ENCODE data around the gene HEATR3.
"Not testable (repeated sequence)": the region's sequence is repeated elsewhere in the genome, so short reads cannot be mapped to it uniquely, and the experiment has no call there.

Gene HEATR3

DNA sequence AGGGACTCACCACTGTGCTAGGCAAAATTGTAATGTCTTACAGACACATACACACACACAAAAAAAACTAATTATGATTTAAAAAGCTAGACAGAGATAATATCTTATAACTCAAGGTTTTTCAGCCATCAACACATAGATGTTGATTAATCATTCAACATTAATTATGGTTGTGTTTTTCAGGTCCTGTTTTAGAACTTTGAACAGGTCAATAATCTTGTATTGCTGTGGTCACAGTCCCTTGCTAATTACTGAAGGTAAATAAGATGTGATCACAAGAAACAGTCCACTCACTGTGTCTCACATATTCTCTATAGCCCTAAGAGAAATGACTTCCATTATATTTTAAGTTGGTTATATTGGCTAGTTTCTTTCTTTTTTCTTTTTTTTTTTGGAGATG, 54.9 kb downstream of the HEATR3 start:
- Mint-ChIP-seq H3K27ac (no peak overlapping the region), H3K4me3 (no peak overlapping the region), H3K9me3 (peaks cover 5% of the 10 kb centered on the region), H3K4me1 (peaks cover 12% of the 10 kb centered on the region), H3K36me3 (peaks cover 3% of the 10 kb centered on the region), H3K27me3 (no peaks in the 10 kb centered on the region)

DNA sequence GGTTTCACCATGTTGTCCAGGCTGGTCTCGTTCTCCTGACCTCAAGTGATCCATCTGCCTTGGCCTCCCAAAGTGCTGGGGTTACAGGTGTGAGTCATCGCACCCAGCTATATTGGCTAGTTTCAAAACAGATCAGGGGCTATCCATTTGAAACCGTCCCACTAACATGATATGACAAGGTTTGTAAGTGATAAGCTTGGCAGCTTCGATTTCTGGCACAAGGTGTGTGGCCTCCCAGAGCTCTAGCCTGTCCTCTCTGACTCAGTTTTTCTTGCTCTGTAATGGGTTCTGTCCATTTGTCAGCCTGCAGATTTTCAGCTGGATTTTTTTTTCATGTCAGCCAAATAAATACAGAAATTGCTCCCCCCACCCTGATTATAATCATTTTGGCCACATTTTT, 55.5 kb downstream of the HEATR3 start:
- no peak overlapping the region for H3K4me3 Mint-ChIP-seq
- H3K27me3 Mint-ChIP-seq, result no peaks in the 10 kb centered on the region
- H3K36me3 Mint-ChIP-seq, result peaks cover 3% of the 10 kb centered on the region
- H3K9me3 Mint-ChIP-seq, result peaks cover 5% of the 10 kb centered on the region
- peaks cover 12% of the 10 kb centered on the region for H3K4me1 Mint-ChIP-seq
- peak overlapping the region; percentile 19 for H3K27ac Mint-ChIP-seq

DNA sequence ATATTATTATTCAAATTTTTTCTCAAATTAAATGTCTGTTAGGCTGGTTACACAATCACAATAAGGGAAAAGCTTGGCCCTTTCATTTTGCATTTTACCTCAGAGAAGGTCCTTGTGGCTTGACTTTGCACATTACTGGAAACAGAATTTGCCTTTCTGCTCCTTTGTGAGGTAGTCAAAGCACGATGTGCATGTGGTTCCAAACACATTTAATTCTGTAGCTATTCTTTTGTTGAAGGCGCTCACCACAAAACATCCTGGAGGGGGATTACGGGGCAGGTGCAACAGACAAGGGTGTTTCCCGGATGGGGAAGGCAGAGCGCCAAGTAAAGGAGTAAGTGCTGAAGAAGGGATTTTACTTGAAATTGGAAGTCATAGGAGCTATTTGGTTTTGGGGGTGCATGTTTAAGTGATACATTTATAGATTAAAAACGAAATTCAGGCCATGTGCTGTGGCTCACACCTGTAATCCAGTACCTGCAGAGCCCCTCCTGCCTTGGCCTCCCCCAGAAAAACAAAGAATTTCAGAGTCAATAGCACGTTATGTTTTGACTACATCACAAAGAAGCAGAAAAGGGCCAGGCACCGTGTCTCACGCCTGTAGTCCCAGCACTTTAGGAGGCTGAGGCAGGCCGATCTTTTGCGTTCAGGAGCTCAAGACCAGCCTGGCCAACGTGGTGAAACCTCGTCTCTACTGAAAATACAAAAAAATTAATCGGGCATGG, 56.1 kb downstream of the HEATR3 start:
- no peak overlapping the region for H3K4me3 Mint-ChIP-seq
- H3K36me3 Mint-ChIP-seq, result peaks cover 3% of the 10 kb centered on the region
- no peaks in the 10 kb centered on the region for H3K27me3 Mint-ChIP-seq
- peaks cover 5% of the 10 kb centered on the region for H3K9me3 Mint-ChIP-seq
- peak overlapping the region; percentile 19 for H3K27ac Mint-ChIP-seq
- peaks cover 12% of the 10 kb centered on the region for H3K4me1 Mint-ChIP-seq

DNA sequence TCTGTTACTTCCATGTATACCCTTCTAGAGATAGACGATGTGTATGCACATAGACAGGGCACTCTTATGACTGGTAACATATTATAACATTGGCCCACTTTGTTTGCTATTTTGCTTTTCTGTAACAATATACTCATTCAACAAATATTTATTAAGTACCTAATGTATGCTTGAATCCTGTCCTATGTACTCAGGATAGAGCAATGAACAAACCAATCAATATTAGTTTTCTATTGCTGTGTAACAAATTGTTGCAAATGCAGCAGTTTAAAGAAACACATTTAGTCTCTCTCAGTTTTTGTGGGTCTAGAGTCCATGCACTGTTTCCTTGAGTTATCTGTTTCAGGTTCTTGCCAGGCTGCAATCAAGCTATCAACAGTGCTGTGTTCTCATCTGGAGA, 57.6 kb downstream of the HEATR3 start:
- Mint-ChIP-seq H3K36me3 (peaks cover 3% of the 10 kb centered on the region), H3K4me3 (no peak overlapping the region), H3K27ac (no peak overlapping the region), H3K4me1 (peaks cover 12% of the 10 kb centered on the region), H3K27me3 (no peaks in the 10 kb centered on the region), H3K9me3 (peaks cover 5% of the 10 kb centered on the region)

DNA sequence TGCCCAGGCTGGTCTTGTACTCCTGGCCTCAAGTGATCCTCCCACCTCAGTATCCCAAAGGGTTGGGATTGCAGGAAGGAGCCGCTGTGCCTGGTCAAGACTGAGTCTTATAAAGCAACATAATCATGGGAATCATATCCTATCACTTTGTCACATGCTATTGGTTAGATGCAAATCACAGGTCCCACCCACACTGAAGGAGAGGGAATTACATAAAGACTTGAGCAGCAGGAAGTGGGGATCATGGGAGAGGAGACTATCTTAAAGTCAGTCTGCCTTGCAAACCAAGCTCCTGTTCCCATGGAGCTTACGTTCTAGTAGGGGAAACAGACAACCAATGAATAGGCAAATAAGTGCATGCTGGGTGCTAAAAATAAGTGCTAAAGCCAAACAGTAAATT, 59.0 kb downstream of the HEATR3 start:
- peaks cover 12% of the 10 kb centered on the region for H3K4me1 Mint-ChIP-seq
- peaks cover 5% of the 10 kb centered on the region for H3K9me3 Mint-ChIP-seq
- H3K36me3 Mint-ChIP-seq, result peaks cover 3% of the 10 kb centered on the region
- no peak overlapping the region for H3K4me3 Mint-ChIP-seq
- H3K27ac Mint-ChIP-seq, result no peak overlapping the region
- no peaks in the 10 kb centered on the region for H3K27me3 Mint-ChIP-seq

DNA sequence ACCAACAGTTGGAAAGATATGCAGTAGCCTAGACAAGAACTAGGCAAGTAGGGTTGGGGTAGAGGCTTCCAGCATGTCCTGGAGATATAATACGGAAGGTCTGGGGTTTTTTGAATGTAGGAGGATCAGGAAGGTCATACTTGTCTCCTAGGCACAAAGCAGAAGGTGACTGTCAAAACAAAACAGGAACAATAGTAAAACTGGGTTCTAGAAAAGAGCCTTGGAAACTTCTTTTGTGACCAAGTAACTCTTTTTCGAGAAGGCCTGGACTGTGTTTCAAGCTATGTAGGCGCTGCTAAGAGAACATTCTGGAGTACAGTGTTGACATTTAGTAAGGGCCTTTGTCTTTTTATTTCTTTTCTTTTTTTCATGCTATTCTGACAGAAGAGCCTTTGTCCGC, 60.4 kb downstream of the HEATR3 start:
- Mint-ChIP-seq H3K4me1 (peaks cover 12% of the 10 kb centered on the region), H3K4me3 (no peak overlapping the region), H3K27me3 (no peaks in the 10 kb centered on the region), H3K9me3 (peaks cover 5% of the 10 kb centered on the region), H3K36me3 (peaks cover 3% of the 10 kb centered on the region), H3K27ac (no peak overlapping the region)

DNA sequence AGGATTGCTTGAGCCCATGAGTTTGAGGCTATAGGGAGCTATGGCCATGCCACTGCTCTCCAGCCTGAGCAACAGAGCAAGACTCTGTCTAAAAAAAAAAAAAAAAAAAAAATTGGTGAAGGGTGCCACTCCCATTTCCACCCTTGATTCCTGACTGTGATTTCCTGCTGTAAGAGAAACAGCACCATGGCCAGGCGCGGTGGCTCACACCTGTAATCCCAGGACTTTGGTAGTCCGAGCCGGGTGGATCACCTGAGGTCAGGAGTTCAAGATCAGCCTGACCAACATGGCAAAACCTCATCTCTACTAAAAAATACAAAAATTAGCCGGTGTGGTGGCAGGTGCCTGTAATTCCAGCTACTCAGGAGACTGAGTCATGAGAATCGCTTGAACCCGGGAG, 66.8 kb downstream of the HEATR3 start:
- not testable (repeated sequence) for H3K36me3 Mint-ChIP-seq, H3K27me3 Mint-ChIP-seq, H3K4me3 Mint-ChIP-seq, H3K9me3 Mint-ChIP-seq, H3K27ac Mint-ChIP-seq, H3K4me1 Mint-ChIP-seq

DNA sequence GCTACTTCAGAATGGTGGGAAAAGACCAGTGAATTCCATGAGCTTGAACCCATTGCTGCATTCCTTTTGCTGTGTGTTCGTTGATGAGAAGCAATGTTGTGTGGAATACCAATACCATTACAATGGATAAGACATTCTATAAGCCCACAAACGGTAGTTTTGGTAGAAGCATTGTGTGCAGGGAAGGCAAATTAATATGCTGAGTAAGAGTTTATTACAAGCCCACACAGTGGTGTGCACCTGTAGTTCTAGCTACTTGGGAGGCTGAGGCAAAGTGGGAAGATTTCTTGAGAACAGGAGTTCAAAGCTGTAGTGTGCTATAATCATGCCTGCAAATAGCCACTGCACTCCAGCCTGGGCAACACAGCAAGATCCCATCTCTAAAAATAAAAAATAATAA, 67.4 kb downstream of the HEATR3 start:
- H3K4me1 Mint-ChIP-seq, result no peaks in the 10 kb centered on the region
- H3K36me3 Mint-ChIP-seq, result no peaks in the 10 kb centered on the region
- no peak overlapping the region for H3K4me3 Mint-ChIP-seq
- no peaks in the 10 kb centered on the region for H3K27me3 Mint-ChIP-seq
- no peak overlapping the region for H3K27ac Mint-ChIP-seq
- H3K9me3 Mint-ChIP-seq, result no peaks in the 10 kb centered on the region

DNA sequence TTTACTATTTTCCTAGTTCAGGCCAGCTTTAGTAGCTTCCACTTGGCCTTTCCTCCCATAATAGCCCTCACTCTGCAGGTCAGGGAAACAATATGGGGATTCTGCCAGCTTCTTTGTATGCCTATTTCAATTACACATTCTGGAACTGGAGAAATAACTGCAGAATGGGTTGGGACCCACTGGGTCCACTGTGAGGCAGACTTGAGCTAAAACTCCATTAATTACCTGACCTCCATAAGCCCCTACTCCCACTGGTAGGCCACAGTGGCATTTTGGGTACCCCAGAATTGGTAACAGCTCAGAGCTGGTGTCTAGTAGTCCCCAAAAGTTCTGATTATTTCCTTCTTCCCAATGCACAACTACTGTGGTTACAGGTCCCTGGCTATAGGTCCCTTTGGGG, 70.6 kb downstream of the HEATR3 start:
- no peaks in the 10 kb centered on the region for H3K4me1 Mint-ChIP-seq
- no peak overlapping the region for H3K27ac Mint-ChIP-seq
- no peaks in the 10 kb centered on the region for H3K27me3 Mint-ChIP-seq
- no peaks in the 10 kb centered on the region for H3K36me3 Mint-ChIP-seq
- H3K4me3 Mint-ChIP-seq, result no peak overlapping the region
- H3K9me3 Mint-ChIP-seq, result no peaks in the 10 kb centered on the region

DNA sequence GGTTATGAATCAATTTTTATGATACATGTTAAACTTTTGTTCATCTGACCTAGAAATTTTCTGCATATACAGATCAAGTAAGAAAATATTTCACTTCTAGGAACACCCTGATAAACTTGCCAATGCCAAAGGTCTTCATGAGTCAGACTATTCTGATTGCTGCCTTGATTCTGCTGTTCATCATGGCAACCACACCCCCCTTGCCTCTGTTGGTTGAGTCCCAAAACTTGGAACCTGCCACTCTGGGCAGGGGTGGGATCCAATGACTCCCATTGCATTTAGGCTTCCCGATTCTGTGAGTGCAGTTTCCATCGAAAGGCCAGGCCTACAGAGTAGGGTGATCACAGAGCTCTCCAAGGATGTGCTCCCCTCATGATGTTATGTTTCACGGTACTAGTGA, 71.5 kb downstream of the HEATR3 start:
- Mint-ChIP-seq H3K36me3 (no peaks in the 10 kb centered on the region), H3K27ac (no peak overlapping the region), H3K4me1 (no peaks in the 10 kb centered on the region), H3K27me3 (no peaks in the 10 kb centered on the region), H3K9me3 (no peaks in the 10 kb centered on the region), H3K4me3 (no peak overlapping the region)

DNA sequence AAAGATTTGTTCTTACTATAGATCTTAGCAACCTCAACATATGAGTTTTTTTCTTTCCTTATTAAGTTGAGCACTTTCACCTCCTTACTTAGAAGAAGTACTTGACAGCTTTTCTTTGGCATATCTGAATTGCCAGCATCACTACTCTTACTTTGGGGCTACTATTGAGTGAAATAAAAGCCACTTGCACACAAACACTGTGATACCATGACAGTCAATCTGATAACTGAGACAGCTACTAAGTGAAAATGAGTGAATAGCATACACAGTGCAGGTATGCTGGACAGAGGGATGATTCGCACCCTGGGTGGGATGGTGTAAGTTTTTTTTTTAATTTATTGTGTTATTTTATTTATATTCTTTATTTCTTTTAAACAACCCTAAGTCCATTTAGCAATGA, 73.8 kb downstream of the HEATR3 start:
- no peak overlapping the region for H3K4me3 Mint-ChIP-seq
- no peaks in the 10 kb centered on the region for H3K27me3 Mint-ChIP-seq
- no peaks in the 10 kb centered on the region for H3K36me3 Mint-ChIP-seq
- H3K9me3 Mint-ChIP-seq, result no peaks in the 10 kb centered on the region
- no peak overlapping the region for H3K27ac Mint-ChIP-seq
- no peaks in the 10 kb centered on the region for H3K4me1 Mint-ChIP-seq

DNA sequence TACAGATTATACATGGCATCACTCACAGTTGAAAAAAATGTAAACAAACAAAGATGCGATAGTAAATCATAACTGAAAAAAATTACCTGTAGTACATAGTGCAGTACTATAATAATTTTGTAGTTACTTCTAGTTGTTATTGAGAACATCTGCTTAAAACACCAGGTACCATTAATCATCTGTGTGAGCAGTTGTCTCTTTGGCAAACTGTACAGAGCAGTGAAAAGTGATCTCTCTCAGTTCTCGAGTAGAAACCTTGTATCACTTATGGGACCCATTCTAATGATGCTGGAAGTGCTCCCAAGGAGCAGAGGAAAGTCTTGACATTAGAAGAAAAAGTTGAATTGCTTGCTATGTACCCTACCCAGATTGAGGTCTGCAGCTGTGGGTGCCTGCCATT, 78.4 kb downstream of the HEATR3 start:
- H3K9me3 Mint-ChIP-seq, result no peaks in the 10 kb centered on the region
- no peak overlapping the region for H3K27ac Mint-ChIP-seq
- H3K4me1 Mint-ChIP-seq, result no peaks in the 10 kb centered on the region
- H3K36me3 Mint-ChIP-seq, result no peaks in the 10 kb centered on the region
- H3K4me3 Mint-ChIP-seq, result no peak overlapping the region
- H3K27me3 Mint-ChIP-seq, result no peaks in the 10 kb centered on the region

DNA sequence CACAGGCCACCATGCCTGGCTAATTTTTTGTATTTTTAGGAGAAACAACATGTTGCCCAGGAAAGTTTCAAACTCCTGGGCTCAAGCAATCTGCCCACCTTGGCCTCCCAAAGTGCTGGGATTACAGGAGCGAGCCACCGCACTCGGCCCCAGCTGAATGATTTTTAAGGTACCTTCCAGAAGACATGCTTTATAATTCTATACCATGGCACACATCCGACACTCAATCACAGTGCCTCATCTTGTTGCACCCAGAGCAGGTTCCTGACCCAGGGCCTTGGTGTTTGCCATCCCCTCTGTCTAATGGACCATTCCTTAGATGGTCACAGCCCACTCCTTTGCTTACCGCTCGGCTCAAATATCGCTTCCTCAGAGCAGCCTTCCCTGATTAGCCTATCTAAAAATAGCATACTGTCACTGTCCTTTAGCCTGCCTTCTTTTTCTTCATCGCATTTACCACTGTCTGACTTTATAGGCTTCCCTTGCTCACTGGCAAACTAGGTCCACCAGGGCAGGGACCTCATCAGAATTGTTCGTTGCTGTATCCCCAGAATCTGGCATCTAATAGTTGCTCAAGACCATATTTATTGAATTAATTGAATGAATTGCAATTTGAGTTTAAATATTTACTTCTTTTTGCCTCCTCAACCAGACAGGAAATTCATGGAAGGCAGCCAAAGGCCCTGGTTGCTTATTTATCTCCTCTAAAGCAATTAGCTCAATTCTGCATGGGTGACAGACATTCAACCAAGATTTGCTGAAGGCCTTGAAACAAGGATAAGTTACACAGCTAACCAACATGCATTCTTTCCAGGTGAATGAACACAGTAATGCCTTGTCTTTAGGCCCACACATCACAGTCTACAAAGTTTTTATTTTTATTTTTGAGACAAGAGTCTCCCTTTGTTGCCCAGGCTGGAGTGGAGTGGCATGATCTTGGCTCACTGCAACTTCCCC, 81.0 kb downstream of the HEATR3 start:
- Mint-ChIP-seq H3K4me3 (no peak overlapping the region), H3K9me3 (no peaks in the 10 kb centered on the region), H3K36me3 (no peaks in the 10 kb centered on the region), H3K27me3 (no peaks in the 10 kb centered on the region), H3K27ac (no peak overlapping the region), H3K4me1 (peaks cover 2% of the 10 kb centered on the region)

DNA sequence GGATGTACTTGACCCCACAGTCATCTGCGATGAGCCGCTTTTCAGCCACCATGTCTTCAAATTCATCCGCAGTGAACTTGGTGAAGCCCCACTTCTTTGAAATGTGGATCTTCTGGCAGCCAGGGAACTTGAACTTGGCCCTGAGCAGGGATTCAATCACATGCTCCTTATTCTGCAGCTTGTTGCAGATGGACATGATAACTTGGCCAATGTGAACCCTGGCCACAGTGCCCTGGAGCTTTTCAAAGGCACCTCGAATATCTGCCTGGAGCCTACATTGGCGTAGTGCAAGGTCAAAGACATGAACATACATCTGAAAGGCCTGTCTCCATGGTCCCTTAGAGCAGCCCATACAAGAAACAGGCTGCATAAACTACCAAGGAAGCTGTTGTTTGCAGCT, 85.6 kb downstream of the HEATR3 start:
- no peak overlapping the region for H3K4me3 Mint-ChIP-seq
- peaks cover 25% of the 10 kb centered on the region for H3K4me1 Mint-ChIP-seq
- H3K36me3 Mint-ChIP-seq, result no peaks in the 10 kb centered on the region
- H3K27me3 Mint-ChIP-seq, result no peaks in the 10 kb centered on the region
- H3K9me3 Mint-ChIP-seq, result no peaks in the 10 kb centered on the region
- no peak overlapping the region for H3K27ac Mint-ChIP-seq

DNA sequence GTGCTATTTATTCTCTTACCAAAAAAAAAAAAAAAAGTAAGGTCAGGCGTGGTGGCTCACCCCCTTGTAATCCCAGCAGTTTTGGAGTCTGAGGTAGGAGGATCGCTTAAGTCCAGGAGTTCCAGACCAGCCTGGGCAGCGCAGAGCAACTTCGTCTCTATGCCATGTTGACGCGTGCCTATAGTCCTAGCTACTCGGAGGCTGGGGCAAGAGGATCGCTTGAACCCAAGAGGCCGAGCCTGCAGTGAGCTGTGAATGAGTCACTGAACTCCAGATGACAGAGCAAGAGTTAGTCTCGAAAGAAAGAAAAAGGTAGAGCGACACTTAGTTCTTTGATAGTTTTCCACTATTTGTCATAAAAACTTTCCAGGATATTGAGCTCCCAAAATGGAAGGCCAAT, 86.0 kb downstream of the HEATR3 start:
- H3K36me3 Mint-ChIP-seq, result no peaks in the 10 kb centered on the region
- H3K27me3 Mint-ChIP-seq, result no peaks in the 10 kb centered on the region
- peak overlapping the region; percentile 99 for H3K27ac Mint-ChIP-seq
- H3K4me3 Mint-ChIP-seq, result peak overlapping the region; percentile 95
- peaks cover 28% of the 10 kb centered on the region for H3K4me1 Mint-ChIP-seq
- H3K9me3 Mint-ChIP-seq, result no peaks in the 10 kb centered on the region

DNA sequence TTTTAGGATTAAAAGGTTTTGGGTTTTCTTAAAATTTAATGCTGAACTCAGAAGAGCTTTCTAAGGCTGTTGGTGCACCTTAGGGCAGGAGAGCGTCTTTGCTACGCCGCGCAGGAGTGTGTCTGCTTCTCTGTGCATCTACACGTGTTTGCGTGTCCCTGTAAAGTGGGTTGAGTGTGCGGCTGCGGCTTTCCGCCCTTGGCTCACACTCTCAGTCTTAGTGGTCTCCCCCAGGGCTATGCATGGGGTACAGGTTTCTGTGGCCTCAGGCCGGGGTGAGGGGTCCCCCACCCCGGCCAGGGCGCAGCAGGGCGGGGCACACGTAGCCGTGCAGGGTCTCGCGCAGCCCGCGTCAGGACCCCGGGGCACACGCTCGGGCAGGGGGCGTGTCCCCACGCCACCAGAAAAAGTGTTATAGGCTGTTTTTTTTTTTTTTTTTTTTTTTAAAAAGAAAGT, 86.6 kb downstream of the HEATR3 start:
- H3K9me3 Mint-ChIP-seq, result no peaks in the 10 kb centered on the region
- peak overlapping the region; percentile 95 for H3K4me3 Mint-ChIP-seq
- peak overlapping the region; percentile 99 for H3K27ac Mint-ChIP-seq
- no peaks in the 10 kb centered on the region for H3K27me3 Mint-ChIP-seq
- peaks cover 2% of the 10 kb centered on the region for H3K36me3 Mint-ChIP-seq
- H3K4me1 Mint-ChIP-seq, result peaks cover 35% of the 10 kb centered on the region

Measured in activated naive CD4-positive, alpha-beta T cell treated with anti-CD3 and anti-CD28 coated beads, Interleukin-2, amount 50 U/mL, for 24 hours (primary cell).